HG03439 (cell line): ENCODE measurements around the gene COL27A1.

Source experiments
- ATAC-seq: cut with Tn5 transposase; IDR thresholded peaks from one replicate; pipeline ENCODE4 v1.9.1; 2021; ENCODE audit warnings: mild to moderate bottlenecking, moderate library complexity; ENCODE audit not compliant: unreplicated experiment

The COL27A1 gene

GRCh38 chr9:114348261-114348905, 193.0 kb downstream of the COL27A1 start:
- ATAC-seq = no peak

GRCh38 chr9:114348906-114349482, 193.7 kb downstream of the COL27A1 start:
- peak; percentile 91 for ATAC-seq

- ATAC-seq = no peak
Measured at GRCh38 chr9:114349713-114350480, 194.6 kb downstream of the COL27A1 start.

DNA sequence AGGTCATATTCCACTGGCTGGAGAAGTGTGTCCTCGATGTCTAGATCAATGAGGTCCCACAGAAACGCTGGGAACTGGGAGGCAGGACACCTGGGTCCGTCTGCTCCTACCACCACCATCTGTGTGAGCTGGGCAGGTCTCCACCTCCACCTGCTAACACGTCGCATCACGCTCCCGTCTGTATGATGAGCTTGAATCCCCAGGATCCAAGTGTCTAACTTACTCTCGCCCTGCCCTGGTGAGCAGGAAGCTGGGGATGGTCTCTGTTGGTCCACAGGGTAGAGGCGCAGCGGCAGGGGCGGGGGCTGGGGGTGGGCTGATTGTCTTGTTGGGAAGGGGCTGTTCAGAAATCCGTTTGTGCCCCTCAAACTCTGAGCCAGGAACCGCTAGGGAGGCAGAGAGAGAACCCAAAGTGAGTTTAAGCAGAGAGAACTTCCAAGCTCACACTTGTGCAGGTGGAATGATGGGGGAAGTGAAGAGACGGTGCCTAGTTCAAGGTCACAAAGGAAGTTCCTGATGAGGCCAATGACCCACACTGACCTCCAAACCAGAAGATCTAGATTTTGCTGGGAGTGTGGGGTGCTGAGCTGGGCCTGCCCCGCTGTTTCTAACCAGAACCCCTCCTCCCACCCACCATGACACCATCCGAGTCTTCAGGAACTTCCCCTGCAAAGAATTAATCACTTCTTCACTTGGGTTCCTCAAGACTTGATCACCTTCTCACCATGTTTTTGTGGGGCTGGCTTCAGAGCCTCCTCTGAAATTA, 195.5 kb downstream of the COL27A1 start:
- no peak for ATAC-seq

DNA sequence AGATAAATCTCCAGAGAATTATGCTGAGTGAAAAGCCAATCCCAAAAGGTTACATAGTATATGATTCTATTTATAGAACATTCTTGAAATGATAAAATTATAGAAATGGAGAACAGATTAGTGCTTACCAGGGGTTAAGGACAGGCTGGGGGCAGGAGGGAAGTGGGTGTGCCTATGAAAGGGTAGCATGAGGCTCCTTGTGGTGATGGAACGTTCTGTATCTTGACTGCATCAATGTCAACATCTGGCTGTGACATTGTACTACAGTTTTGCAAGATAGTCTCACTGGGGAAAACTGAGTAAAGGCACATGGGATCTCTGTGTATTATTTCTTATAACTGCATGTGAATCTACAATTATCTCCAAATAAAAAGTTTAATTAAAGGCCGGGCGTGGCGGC, 196.6 kb downstream of the COL27A1 start:
- no peak for ATAC-seq

- no peak for ATAC-seq
Measured at GRCh38 chr9:114355821-114356220, 200.5 kb downstream of the COL27A1 start.

DNA sequence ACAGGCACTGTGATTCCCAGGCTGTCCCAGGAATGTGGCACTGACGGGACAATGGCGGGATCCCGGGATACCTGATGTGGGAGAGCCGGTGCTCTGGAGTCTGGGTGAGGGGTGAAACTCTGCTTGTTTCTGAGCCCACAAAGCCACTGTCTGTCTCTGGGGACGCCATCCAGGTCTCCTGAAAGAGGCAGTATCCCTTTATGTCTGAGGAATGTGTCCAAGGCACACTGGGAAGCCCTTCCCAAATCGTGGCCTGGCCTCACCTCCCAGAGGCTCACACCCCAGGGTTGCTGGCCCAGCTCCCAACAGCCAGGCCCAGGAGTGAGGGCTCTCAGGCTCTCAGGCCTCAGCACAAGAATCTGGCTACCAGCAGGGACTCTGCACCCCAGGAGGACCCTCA, 201.5 kb downstream of the COL27A1 start:
- no peak for ATAC-seq

DNA sequence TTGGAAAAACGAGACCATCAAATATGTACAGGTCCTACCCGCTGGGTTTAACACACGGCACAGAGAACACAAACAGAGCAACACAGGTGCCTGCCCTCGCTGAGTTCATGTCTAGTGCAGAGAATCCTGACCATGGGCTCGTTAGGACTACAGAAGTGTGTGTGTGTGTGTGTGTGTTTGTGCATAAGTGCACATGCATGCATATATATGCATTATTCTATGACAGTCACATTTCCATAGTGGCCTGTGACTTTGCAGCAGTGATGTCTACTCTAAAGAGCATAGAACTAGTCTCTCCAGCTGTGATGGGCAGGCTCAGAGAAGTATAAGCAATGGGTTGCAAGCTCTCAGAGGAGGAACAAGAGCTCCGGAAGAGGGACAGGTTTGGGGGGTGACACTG, 202.0 kb downstream of the COL27A1 start:
- no peak for ATAC-seq

DNA sequence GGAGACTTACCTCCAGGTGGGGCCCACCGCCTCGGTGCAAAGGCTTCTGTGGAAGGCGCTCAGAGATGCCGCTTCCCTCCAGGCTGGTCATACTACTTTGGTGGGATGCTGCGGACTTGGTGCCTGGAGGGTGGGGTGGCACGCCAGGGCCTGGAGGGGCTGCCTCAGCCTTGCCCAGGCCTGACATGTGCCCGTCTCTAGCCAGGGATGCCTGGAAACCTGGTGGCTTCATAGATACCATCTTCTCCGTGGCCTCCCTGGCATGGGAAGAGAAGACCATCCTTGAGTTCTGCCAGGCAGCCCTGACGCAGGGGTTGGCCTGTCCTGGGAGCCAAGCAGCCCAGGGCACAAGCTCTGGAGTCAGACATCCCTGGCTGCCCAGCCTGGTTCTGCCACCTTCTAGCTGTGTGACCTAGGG, 202.6 kb downstream of the COL27A1 start:
- ATAC-seq = no peak

GRCh38 chr9:114359801-114360200, 204.5 kb downstream of the COL27A1 start:
- ATAC-seq = no peak

- ATAC-seq = no peak
Measured at GRCh38 chr9:114361542-114361941, 206.2 kb downstream of the COL27A1 start.
